Measurements from ENCODE around the gene WFIKKN1. TPM values are rescaled to one million over a fixed set of nuclear protein-coding genes. Genes with fewer than 3 reads are reported as not detected.

Gene WFIKKN1
- total and polyA plus RNA-seq, 2 experiments from 2014 or later: 3.5 to 6.8 TPM

DNA sequence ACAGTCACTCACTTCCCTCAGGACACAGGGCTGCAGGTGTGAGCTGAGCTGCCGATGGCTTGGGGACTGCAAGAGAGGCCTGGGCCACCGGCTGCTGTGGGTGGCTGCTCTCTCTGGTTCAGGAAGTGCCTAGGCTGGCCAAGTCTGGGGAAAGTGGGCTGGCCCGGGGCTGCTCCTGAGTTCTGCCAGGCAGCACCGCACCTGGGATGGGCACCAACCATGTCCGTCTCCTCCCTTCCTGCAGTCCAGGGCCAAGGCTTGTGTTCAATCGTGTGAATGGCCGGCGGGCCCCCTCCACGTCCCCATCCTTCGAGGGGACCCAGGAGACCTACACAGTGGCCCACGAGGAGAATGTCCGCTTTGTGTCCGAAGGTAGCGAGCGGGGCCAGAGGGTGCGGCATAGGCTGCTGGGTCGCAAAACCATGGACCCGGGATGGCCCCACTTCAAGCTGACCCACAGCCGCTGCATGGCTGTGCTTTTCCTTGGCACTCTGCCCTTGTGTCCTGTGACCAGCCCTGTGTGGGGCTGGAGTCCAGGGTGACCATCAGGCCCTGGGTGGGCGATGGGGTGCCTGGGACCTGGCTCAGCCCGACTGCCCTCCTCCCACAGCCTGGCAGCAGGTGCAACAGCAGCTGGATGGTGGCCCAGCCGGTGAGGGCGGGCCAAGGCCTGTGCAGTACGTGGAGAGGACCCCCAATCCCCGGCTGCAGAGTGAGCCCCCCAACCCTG is 16.6 kb downstream of the WFIKKN1 start (continued):
- TF ChIP-seq, protein P1, sequence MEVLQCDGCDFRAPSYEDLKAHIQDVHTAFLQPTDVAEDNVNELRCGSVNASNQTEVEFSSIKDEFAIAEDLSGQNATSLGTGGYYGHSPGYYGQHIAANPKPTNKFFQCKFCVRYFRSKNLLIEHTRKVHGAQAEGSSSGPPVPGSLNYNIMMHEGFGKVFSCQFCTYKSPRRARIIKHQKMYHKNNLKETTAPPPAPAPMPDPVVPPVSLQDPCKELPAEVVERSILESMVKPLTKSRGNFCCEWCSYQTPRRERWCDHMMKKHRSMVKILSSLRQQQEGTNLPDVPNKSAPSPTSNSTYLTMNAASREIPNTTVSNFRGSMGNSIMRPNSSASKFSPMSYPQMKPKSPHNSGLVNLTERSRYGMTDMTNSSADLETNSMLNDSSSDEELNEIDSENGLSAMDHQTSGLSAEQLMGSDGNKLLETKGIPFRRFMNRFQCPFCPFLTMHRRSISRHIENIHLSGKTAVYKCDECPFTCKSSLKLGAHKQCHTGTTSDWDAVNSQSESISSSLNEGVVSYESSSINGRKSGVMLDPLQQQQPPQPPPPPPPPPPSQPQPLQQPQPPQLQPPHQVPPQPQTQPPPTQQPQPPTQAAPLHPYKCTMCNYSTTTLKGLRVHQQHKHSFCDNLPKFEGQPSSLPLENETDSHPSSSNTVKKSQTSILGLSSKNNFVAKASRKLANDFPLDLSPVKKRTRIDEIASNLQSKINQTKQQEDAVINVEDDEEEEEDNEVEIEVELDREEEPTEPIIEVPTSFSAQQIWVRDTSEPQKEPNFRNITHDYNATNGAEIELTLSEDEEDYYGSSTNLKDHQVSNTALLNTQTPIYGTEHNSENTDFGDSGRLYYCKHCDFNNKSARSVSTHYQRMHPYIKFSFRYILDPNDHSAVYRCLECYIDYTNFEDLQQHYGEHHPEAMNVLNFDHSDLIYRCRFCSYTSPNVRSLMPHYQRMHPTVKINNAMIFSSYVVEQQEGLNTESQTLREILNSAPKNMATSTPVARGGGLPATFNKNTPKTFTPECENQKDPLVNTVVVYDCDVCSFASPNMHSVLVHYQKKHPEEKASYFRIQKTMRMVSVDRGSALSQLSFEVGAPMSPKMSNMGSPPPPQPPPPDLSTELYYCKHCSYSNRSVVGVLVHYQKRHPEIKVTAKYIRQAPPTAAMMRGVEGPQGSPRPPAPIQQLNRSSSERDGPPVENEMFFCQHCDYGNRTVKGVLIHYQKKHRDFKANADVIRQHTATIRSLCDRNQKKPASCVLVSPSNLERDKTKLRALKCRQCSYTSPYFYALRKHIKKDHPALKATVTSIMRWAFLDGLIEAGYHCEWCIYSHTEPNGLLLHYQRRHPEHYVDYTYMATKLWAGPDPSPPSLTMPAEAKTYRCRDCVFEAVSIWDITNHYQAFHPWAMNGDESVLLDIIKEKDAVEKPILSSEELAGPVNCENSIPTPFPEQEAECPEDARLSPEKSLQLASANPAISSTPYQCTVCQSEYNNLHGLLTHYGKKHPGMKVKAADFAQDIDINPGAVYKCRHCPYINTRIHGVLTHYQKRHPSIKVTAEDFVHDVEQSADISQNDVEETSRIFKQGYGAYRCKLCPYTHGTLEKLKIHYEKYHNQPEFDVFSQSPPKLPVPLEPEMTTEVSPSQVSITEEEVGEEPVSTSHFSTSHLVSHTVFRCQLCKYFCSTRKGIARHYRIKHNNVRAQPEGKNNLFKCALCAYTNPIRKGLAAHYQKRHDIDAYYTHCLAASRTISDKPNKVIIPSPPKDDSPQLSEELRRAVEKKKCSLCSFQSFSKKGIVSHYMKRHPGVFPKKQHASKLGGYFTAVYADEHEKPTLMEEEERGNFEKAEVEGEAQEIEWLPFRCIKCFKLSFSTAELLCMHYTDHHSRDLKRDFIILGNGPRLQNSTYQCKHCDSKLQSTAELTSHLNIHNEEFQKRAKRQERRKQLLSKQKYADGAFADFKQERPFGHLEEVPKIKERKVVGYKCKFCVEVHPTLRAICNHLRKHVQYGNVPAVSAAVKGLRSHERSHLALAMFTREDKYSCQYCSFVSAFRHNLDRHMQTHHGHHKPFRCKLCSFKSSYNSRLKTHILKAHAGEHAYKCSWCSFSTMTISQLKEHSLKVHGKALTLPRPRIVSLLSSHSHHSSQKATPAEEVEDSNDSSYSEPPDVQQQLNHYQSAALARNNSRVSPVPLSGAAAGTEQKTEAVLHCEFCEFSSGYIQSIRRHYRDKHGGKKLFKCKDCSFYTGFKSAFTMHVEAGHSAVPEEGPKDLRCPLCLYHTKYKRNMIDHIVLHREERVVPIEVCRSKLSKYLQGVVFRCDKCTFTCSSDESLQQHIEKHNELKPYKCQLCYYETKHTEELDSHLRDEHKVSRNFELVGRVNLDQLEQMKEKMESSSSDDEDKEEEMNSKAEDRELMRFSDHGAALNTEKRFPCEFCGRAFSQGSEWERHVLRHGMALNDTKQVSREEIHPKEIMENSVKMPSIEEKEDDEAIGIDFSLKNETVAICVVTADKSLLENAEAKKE (CRISPR knock-in tag; IDR thresholded peaks at IDR 0.05): no peak
- no peak for TF ChIP-seq JUNB (IDR thresholded peaks at IDR 0.05; ENCODE audit: unreplicated experiment)
- TF ChIP-seq, protein P2, sequence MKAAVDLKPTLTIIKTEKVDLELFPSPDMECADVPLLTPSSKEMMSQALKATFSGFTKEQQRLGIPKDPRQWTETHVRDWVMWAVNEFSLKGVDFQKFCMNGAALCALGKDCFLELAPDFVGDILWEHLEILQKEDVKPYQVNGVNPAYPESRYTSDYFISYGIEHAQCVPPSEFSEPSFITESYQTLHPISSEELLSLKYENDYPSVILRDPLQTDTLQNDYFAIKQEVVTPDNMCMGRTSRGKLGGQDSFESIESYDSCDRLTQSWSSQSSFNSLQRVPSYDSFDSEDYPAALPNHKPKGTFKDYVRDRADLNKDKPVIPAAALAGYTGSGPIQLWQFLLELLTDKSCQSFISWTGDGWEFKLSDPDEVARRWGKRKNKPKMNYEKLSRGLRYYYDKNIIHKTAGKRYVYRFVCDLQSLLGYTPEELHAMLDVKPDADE (IDR thresholded peaks at IDR 0.05): no peak
- TF ChIP-seq STAT1 (IDR thresholded peaks at IDR 0.05; ENCODE audit: unreplicated experiment): no peak

DNA sequence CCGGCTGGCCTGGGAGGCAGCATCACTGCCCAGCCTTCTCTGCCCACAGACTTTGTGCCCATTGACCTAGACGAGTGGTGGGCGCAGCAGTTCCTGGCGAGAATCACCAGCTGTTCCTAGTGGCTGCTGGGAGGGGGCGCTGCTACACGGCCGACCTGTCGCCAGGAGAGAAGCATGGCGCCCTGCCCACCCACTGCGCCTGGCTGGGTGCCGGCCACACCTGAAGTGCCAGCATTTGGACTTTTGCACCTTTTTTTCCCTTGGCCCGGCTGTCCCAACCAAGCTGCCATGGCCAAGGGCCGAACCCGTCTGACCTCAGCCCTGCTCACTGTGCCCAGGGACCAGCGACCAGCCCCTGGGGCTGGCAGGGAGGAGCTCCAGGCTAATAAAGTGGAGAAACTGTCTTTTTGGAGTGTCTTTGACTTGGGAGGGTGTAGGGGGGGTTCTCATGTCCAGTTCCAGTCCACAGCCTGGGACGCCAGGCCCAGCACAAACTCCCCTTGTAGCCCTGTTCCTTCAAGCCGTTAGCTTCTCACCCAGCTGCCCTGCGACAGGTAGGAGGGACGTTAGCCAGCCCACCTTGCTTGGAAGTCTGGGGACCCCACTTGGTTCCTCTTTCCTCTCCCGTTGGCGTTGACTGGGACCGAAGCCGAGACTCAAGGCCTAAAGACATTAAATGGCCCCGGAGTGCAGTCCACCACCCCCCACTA is 17.4 kb downstream of the WFIKKN1 start:
- peak; percentile 42 for ATAC-seq
- Histone ChIP-seq H3K4me3 (peak overlapping the region; percentile 80), H3K4me1 (ENCODE audit: insufficient read depth) (no peaks in the 10 kb centered on the region; the same call in 1 of the 2 replicates), H3K27ac (ENCODE audit: low read depth) (0 out of 2 replicates have a peak overlapping the region, but pooled peaks have one; percentile 66), H2AFZ (peak overlapping the region; percentile 63; the same call in 1 of the 2 replicates), H3K4me2 (peak overlapping the region; percentile 95), H3K79me2 (replicated peaks; ENCODE audit: insufficient read depth) (peaks cover 9% of the 10 kb centered on the region; the same call in 1 of the 2 replicates), H3K27me3 (ENCODE audit: insufficient read depth) (no peaks in the 10 kb centered on the region), H3K36me3 (ENCODE audit: insufficient read depth) (no peaks in the 10 kb centered on the region), H4K20me1 (replicated peaks; ENCODE audit: insufficient read depth) (no peaks in the 10 kb centered on the region; the same call in 1 of the 2 replicates), H3K9me2 (ENCODE audit: insufficient read depth) (no peaks in the 10 kb centered on the region), H3F3A (replicated peaks; ENCODE audit: low read depth) (peaks cover 9% of the 10 kb centered on the region; the same call in 1 of the 2 replicates)
- Mint-ChIP-seq H3K4me1 (peaks cover 3% of the 10 kb centered on the region; the same call in 1 of the 3 replicates), H3K27me3 (ENCODE audit: insufficient read depth, low read depth, poor library complexity) (peaks cover 8% of the 10 kb centered on the region), H3K36me3 (ENCODE audit: low read depth) (no peaks in the 10 kb centered on the region), H3K9me3 (no peaks in the 10 kb centered on the region), H3K27ac (peak overlapping the region; percentile 82), H3K4me3 (peak overlapping the region; percentile 84)
- DNase-seq (ENCODE audit: low spot score): peak; percentile 75
- TF ChIP-seq EZH2phosphoT487 (IDR thresholded peaks at IDR 0.05; ENCODE audit: unreplicated experiment) (no peak), JUNB (IDR thresholded peaks at IDR 0.05; ENCODE audit: unreplicated experiment) (no peak), CREB1 (CRISPR knock-in tag; IDR thresholded peaks at IDR 0.05; ENCODE audit: low read depth) (0 out of 2 replicates have a peak, but pooled peaks have one; percentile 9), POLR2AphosphoS5 (IDR thresholded peaks at IDR 0.05; ENCODE audit: low read depth) (0 out of 2 replicates have a peak, but pooled peaks have one; percentile 14)
- TF ChIP-seq, protein P3, sequence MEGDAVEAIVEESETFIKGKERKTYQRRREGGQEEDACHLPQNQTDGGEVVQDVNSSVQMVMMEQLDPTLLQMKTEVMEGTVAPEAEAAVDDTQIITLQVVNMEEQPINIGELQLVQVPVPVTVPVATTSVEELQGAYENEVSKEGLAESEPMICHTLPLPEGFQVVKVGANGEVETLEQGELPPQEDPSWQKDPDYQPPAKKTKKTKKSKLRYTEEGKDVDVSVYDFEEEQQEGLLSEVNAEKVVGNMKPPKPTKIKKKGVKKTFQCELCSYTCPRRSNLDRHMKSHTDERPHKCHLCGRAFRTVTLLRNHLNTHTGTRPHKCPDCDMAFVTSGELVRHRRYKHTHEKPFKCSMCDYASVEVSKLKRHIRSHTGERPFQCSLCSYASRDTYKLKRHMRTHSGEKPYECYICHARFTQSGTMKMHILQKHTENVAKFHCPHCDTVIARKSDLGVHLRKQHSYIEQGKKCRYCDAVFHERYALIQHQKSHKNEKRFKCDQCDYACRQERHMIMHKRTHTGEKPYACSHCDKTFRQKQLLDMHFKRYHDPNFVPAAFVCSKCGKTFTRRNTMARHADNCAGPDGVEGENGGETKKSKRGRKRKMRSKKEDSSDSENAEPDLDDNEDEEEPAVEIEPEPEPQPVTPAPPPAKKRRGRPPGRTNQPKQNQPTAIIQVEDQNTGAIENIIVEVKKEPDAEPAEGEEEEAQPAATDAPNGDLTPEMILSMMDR (conservative IDR thresholded peaks at IDR 0.05; ENCODE audit: low read depth in 2 of 2): peak; percentile 69 to 82

All from GM23338 (cell line).